H9 (cell line): ENCODE results near the gene SRF. TPM values are rescaled to one million over a fixed set of nuclear protein-coding genes. Genes with fewer than 3 reads are reported as not detected.

Experiments
- DNase-seq: peaks from one replicate; pipeline ENCODE4 v3.0.0-alpha.2; 2017
- H2AFZ ChIP-seq: one replicate; pipeline ENCODE4 v1.6.1; 2013; ENCODE audit warnings: mild to moderate bottlenecking, low read length, control low read depth, moderate library complexity
- H2AK5ac ChIP-seq: 2 replicates; pipeline ENCODE4 v1.6.1; 2013; ENCODE audit warnings: low read length, control low read depth, mixed read lengths; ENCODE audit not compliant: insufficient read length
- H2BK120ac ChIP-seq: one replicate; pipeline ENCODE4 v1.6.1; 2013; ENCODE audit warnings: low read depth, mild to moderate bottlenecking, low read length, control low read depth, inconsistent platforms; ENCODE audit not compliant: poor library complexity, severe bottlenecking
- H2BK12ac ChIP-seq: 2 replicates; pipeline ENCODE4 v1.6.1; 2013; ENCODE audit warnings: low read length, control low read depth, mixed read lengths, low read depth; ENCODE audit not compliant: insufficient read length
- H2BK15ac ChIP-seq: 2 replicates; pipeline ENCODE4 v1.6.1; 2013; ENCODE audit warnings: low read depth, low read length, control low read depth
- H2BK20ac ChIP-seq: one replicate; pipeline ENCODE4 v1.6.1; 2013; ENCODE audit warnings: low read depth, mild to moderate bottlenecking, low read length, control low read depth, inconsistent platforms; ENCODE audit not compliant: poor library complexity, severe bottlenecking
- H2BK5ac ChIP-seq: 2 replicates; pipeline ENCODE4 v1.6.1; 2013; ENCODE audit warnings: low read length, control low read depth, mixed read lengths; ENCODE audit not compliant: insufficient read length
- H3K14ac ChIP-seq: 2 replicates; pipeline ENCODE4 v1.6.1; 2013; ENCODE audit warnings: low read length, control low read depth; ENCODE audit not compliant: insufficient read depth
- H3K18ac ChIP-seq: 2 replicates; pipeline ENCODE4 v1.6.1; 2013; ENCODE audit warnings: low read depth, mild to moderate bottlenecking, mixed read lengths, low read length, control low read depth; ENCODE audit not compliant: insufficient read length
- H3K23ac ChIP-seq: 2 replicates; pipeline ENCODE4 v1.6.1; 2013; ENCODE audit warnings: low read length, control low read depth, mixed read lengths, low read depth; ENCODE audit not compliant: insufficient read length
- H3K23me2 ChIP-seq: 2 replicates; pipeline ENCODE4 v1.6.1; 2013; ENCODE audit warnings: low read depth, mild to moderate bottlenecking, mixed read lengths, low read length, control low read depth; ENCODE audit not compliant: insufficient read length, poor library complexity, severe bottlenecking
- H3K27ac ChIP-seq: 2 replicates; pipeline ENCODE4 v1.5.1; 2013; ENCODE audit warnings: low read length, control low read depth, mixed read lengths, low read depth; ENCODE audit not compliant: insufficient read length
- H3K27me3 ChIP-seq: 2 replicates; pipeline ENCODE4 v1.6.1; 2013; ENCODE audit warnings: low read length, control low read depth, inconsistent platforms; ENCODE audit not compliant: insufficient read depth
- H3K4ac ChIP-seq: 2 replicates; pipeline ENCODE4 v1.6.1; 2013; ENCODE audit warnings: low read depth, mild to moderate bottlenecking, control low read depth, inconsistent platforms, low read length, moderate library complexity
- H3K4me1 ChIP-seq: 2 replicates; pipeline ENCODE4 v1.6.1; 2013; ENCODE audit warnings: low read length, control low read depth, inconsistent platforms; ENCODE audit not compliant: insufficient read depth
- H3K4me2 ChIP-seq: 2 replicates; pipeline ENCODE4 v1.6.1; 2013; ENCODE audit warnings: low read length, control low read depth, mixed read lengths; ENCODE audit not compliant: insufficient read length, insufficient read depth
- H3K56ac ChIP-seq: 2 replicates; pipeline ENCODE4 v1.6.1; 2013; ENCODE audit warnings: low read depth, mild to moderate bottlenecking, mixed read lengths, low read length, control low read depth; ENCODE audit not compliant: insufficient read length
- H3K79me1 ChIP-seq: 2 replicates; pipeline ENCODE4 v1.6.1; 2013; ENCODE audit warnings: low read depth, mild to moderate bottlenecking, moderate library complexity, low read length, control low read depth, inconsistent platforms; ENCODE audit not compliant: insufficient read depth, poor library complexity, severe bottlenecking
- H3K79me2 ChIP-seq: 2 replicates; pipeline ENCODE4 v1.6.1; 2013; ENCODE audit warnings: low read length, control low read depth, inconsistent platforms; ENCODE audit not compliant: insufficient read depth
- H3K9ac ChIP-seq: 2 replicates; pipeline ENCODE4 v1.6.1; 2013; ENCODE audit warnings: low read length, control low read depth, mixed read lengths; ENCODE audit not compliant: insufficient read length; ENCODE audit errors: extremely low read depth
- H3K9me3 ChIP-seq: one replicate; pipeline ENCODE4 v1.6.1; 2013; ENCODE audit warnings: low read depth, low read length, inconsistent platforms; ENCODE audit not compliant: control insufficient read depth
- H3T11ph ChIP-seq: one replicate; pipeline ENCODE4 v1.6.1; 2013; ENCODE audit warnings: mild to moderate bottlenecking, low read length, control low read depth, inconsistent platforms
- H4K20me1 ChIP-seq: one replicate; pipeline ENCODE4 v1.6.1; 2013; ENCODE audit not compliant: control insufficient read depth, insufficient read length, insufficient read depth
- H4K5ac ChIP-seq: 2 replicates; pipeline ENCODE4 v1.6.1; 2013; ENCODE audit warnings: low read depth, mild to moderate bottlenecking, mixed read lengths, low read length, control low read depth; ENCODE audit not compliant: insufficient read length
- H4K8ac ChIP-seq: replicated peaks from 2 replicates; pipeline ENCODE4 v1.6.1; 2013; ENCODE audit warnings: low read length, control low read depth, mixed read lengths, low read depth; ENCODE audit not compliant: insufficient read length
- H4K91ac ChIP-seq: 2 replicates; pipeline ENCODE4 v1.6.1; 2013; ENCODE audit warnings: low read depth, mild to moderate bottlenecking, moderate library complexity, mixed read lengths, low read length, control low read depth; ENCODE audit not compliant: insufficient read length
- H3K27ac Mint-ChIP-seq, 3 experiments: 2 replicates in 2 of 3; 3 replicates in 1 of 3; pipeline ENCODE4 v1.8.0; 2020 to 2021; ENCODE audit warnings: mixed read lengths in 3 of 3, mild to moderate bottlenecking in 1 of 3, moderate library complexity in 1 of 3
- H3K27me3 Mint-ChIP-seq: 2 replicates; pipeline ENCODE4 v1.8.0; 2021; ENCODE audit warnings: low read depth, mild to moderate bottlenecking, moderate library complexity, mixed read lengths
- H3K36me3 Mint-ChIP-seq, 3 experiments: 2 replicates in 2 of 3; 3 replicates in 1 of 3; pipeline ENCODE4 v1.8.0; 2020 to 2021; ENCODE audit warnings: low read depth in 3 of 3, mixed read lengths in 3 of 3; ENCODE audit not compliant: insufficient read depth in 1 of 3
- H3K4me1 Mint-ChIP-seq, 2 experiments: 2 replicates each; pipeline ENCODE4 v1.8.0; 2020; ENCODE audit warnings: mixed read lengths in 2 of 2
- H3K4me3 Mint-ChIP-seq, 2 experiments: 2 replicates in 1 of 2; 3 replicates in 1 of 2; pipeline ENCODE4 v1.8.0; 2020 to 2021; ENCODE audit warnings: mild to moderate bottlenecking in 2 of 2, mixed read lengths in 2 of 2, moderate library complexity in 1 of 2
- H3K9me3 Mint-ChIP-seq, 2 experiments: 2 replicates in 1 of 2; 3 replicates in 1 of 2; pipeline ENCODE4 v1.8.0; 2020; ENCODE audit warnings: mild to moderate bottlenecking in 2 of 2, mixed read lengths in 2 of 2, moderate library complexity in 1 of 2
- WGBS: extraction: QIAGEN DNeasy Blood & Tissue Kit; methylation state at CpG from one replicate; pipeline ENCODE4 v1.1.7; 2013; ENCODE audit warnings: missing lambda C conversion rate, low lambda C conversion rate, mixed read lengths; ENCODE audit not compliant: insufficient read length; ENCODE audit errors: extremely low coverage; 5-methylcytosine and 5-hydroxymethylcytosine counted together
- total RNA-seq: library from RNA; stranded (reverse); gene quantifications from 2 replicates; pipeline ENCODE4 v1.2.1, GENCODE V29; 2021
- TF ChIP-seq, protein P1 (sequence below): fragments of 200-600 bp; sonication (generic); conservative IDR thresholded peaks from 3 replicates; pipeline ENCODE4 v1.8.0; 2021; ENCODE audit warnings: antibody characterized with exemption, mild to moderate bottlenecking

The SRF gene
- total RNA-seq, 1 experiment from 2014 or later: 57.5 TPM

DNA sequence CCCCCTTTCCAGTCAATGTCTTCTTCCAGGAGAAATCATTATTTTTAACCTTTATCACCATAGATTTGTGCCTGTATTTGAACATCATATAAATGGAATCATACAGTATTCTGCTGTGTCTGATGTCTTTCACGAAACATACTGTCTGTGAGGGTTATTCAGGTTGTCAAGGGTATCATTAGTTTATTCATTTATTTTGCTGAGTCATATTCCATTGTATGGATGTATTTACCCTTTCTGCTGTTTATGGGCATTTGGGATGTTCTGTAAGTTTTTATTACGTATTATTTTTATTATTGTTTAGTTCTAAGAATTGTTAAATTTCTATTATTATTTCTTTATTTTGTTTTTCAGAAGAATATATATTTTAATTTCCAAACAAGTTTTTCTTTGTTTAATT lies 36.2 kb downstream of the SRF start:
- Mint-ChIP-seq H3K4me3 (no peak overlapping the region), H3K9me3 (no peaks in the 10 kb centered on the region), H3K27ac (no peak overlapping the region), H3K36me3 (no peaks in the 10 kb centered on the region; a peak in 3 of 7 replicates), H3K27me3 (no peaks in the 10 kb centered on the region; the same call in 1 of the 2 replicates), H3K4me1 (peaks cover 8 to 14% of the 10 kb centered on the region in 2 experiments)
- Histone ChIP-seq H2BK12ac (no peak overlapping the region), H3K23ac (no peak overlapping the region), H2BK5ac (no peak overlapping the region), H3K79me2 (no peaks in the 10 kb centered on the region), H3K18ac (no peak overlapping the region), H4K91ac (no peak overlapping the region), H4K5ac (no peak overlapping the region), H3K23me2 (no peaks in the 10 kb centered on the region), H4K20me1 (no peaks in the 10 kb centered on the region), H2AK5ac (no peak overlapping the region), H4K8ac (no peak overlapping the region), H2BK120ac (no peak overlapping the region), H3K9me3 (no peaks in the 10 kb centered on the region), H3K56ac (no peak overlapping the region), H3K4me2 (no peak overlapping the region), H3K9ac (no peak overlapping the region), H3K79me1 (no peaks in the 10 kb centered on the region), H2AFZ (no peak overlapping the region), H2BK15ac (no peak overlapping the region), H3K14ac (no peak overlapping the region), H3K4ac (no peak overlapping the region), H3K4me1 (no peaks in the 10 kb centered on the region), H3K27ac (no peak overlapping the region), H3T11ph (no peak overlapping the region), H2BK20ac (no peak overlapping the region), H3K27me3 (no peaks in the 10 kb centered on the region)
- no peak for DNase-seq
- TF ChIP-seq, protein P1, sequence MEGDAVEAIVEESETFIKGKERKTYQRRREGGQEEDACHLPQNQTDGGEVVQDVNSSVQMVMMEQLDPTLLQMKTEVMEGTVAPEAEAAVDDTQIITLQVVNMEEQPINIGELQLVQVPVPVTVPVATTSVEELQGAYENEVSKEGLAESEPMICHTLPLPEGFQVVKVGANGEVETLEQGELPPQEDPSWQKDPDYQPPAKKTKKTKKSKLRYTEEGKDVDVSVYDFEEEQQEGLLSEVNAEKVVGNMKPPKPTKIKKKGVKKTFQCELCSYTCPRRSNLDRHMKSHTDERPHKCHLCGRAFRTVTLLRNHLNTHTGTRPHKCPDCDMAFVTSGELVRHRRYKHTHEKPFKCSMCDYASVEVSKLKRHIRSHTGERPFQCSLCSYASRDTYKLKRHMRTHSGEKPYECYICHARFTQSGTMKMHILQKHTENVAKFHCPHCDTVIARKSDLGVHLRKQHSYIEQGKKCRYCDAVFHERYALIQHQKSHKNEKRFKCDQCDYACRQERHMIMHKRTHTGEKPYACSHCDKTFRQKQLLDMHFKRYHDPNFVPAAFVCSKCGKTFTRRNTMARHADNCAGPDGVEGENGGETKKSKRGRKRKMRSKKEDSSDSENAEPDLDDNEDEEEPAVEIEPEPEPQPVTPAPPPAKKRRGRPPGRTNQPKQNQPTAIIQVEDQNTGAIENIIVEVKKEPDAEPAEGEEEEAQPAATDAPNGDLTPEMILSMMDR: no peak
- no CpG with 5 or more reads among the region's 2 CpGs for WGBS
